SIG-M5 treated with dmso at 0.1 percent for 504 hours (cell line): ENCODE results near the gene NFIA.
A peak's percentile ranks its signal among the peaks of the same experiment; 100 is the strongest.
"Not testable (repeated sequence)": the region's sequence is repeated elsewhere in the genome, so short reads cannot be mapped to it uniquely, and the experiment has no call there.

ENCODE experiments used
- DNase-seq: peaks from one replicate; lab custom pipeline; 2025; ENCODE audit not compliant: unreplicated experiment; lab: John Stamatoyannopoulos, UW

The NFIA gene

DNA sequence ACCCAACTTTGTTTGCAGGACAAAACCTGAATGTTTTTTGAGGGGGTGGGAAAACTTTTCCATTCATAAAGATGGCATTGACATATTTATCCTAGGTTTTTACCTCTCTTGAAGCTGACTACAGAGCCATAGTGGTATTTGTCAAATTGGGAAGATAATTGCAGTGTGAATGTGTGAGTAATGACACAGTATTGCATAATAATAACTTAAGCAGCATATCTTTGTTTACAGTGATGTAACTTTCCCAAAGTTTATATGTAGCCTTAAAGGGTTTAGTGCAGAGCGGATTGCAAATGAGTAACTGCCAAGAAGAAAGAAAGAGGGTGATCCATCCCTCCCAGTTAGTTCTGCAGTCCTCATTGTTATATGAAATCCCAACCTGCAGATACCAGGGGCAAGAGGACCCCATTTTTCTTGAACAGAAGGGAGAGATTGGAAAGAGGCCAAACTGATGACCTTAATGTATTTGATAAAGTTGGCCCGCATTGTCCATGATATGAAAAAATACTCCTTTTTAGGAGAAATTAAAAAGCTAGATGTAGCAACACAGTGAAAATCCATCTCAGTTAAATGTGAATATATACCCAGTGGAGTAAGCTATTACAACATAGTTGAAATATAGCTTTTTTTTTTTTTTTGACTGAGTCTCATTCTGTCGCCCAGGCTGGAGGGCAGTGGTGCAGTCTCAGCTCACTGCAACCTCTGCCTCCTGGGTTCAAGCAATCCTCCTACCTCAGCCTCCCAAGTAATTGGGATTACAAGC is 23.7 kb upstream of the NFIA start:
- DNase-seq = peak; percentile 70

DNA sequence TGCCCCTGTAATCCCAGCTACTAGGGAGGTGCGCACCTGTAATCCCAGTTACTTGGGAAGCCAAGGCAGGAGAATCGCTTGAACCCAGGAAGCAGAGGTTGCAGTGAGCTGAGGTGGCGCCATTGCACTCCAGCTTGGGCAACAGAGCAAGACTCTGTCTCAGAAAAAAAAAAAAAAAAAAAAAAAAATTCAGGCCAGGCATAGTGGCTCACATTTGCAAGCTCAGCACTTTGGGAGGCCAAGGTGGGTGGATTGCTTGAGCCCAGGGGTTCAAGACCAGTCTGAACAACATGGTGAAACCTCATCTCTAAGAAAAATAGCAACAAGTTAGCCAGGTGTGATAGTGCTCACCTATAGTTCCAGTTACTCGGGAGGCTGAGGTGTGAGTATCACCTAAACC is 20.8 kb upstream of the NFIA start:
- DNase-seq = not testable (repeated sequence)

DNA sequence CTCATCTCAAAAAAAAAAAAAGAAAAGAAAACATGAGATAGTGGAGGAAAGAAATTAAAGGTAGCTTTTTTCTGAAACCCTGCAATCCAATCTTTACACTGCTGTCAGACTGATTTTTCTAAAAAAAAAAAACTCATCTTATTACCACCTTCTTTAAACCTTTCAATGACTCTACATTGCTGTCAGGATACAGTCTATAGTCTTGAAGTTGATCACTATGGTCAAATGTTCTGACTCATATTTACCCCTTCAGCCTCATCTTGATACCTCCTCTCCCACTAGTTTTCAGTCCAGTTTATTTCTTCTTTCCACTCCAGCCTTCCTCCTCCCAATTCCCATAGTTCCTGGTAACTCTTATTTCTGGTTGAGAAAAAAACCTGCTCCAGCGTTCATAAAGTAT is 17.7 kb upstream of the NFIA start:
- no peak for DNase-seq

DNA sequence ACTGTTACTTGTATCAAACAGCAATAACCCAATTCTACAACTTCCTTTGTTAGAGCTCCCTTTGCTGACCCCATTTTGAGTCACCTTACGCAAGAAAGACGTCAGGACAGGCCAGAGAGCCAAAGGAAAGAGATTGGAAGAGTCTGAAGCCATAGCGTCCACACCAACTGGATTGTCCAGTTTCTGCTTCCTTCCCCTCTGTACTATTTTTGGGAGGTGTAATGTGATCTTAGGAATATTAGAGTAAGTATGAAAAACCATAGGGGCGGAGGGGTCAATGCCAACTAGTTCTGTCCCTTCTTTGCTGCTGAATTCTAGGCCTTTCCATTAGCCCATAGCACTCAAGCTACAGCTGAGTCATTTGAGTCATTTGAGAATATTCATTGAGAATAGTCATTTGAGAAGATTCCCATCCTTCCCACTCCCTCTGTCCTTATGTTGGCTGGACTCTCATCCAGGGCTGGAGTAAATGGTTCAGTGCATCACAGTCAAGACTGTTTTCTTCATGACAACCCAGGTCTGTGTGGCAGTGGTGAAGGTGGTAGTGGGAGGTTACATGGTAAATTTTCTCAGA is 14.8 kb upstream of the NFIA start:
- no peak for DNase-seq

DNA sequence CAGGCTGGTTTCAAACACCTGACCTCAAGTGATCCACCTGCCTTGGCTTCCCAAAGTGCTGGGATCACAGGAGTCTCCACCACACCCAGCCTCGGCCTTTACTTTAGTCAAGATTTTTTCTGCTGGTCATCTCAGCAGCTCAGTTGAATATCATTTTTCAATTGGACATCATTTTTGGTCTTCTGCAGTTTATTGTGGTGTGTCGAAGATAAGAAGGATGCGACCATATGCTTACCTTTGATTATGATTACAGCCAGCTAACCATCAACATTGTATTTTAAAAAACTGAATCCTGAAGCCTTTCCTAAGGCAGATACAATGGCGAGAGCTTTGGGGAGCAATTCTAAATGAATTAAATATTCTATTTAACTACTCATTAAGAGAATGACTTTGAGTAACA is 12.3 kb upstream of the NFIA start:
- DNase-seq = no peak

DNA sequence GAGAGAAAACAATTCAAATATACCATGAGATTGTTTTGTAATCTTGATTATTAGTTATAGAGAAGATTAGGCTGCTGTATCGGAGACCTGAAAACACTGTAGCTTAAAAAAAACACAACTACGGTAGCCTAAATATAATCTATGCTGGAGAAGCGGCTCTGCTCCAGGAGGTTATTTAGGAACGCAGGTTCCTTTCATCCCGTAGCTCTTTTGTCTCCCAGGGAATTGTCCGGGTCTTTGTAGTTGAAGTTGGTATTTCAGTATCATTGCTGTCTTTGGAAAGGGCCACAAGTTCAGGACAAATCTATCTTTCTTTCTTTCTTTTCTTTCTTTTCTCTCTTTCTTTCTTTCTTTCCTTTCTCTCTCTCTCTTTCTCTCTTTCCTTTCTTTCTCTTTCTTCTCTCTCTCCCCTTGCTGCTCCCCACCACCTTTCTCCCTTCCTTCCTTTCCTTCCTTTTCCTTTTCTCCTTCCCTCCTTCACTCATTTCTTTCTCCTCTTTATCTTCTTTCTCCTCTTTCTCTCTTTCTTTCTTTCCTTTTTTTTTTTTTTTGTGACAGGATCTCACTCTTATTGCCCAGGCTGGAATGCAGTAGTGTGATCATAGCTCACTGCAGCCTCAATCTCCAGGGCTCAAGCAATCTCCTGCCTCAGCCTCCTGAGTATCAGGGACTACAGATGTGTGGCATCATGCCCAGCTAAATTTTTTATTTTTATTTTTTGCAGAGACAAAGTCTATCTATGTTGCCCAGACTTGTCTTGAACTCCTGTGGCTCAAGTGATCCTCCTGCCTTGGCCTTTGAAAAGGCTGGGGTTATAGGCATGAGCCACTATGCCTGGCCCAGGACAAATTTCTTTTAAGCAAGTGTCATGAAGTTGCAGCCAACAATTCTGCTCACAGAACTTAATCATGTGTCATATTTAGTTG is 10.9 kb upstream of the NFIA start:
- no peak for DNase-seq

DNA sequence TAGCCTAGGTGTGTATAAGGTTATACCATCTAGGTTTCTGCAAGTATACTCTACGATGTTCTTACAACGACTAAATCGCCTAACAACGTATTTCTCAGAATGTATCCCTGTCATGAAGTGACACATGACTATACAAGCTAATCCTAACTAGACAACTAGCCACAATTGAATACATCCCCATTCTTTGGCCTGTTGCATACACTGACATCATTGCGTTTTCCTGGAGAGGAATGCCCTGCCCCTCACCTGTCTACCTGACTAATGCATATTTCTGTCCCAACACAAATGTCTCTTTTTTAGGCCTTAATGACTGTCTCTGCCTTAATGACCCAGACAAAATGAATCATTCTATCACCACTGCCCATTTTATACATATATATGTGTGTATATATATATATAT is 8.5 kb upstream of the NFIA start:
- DNase-seq = no peak

DNA sequence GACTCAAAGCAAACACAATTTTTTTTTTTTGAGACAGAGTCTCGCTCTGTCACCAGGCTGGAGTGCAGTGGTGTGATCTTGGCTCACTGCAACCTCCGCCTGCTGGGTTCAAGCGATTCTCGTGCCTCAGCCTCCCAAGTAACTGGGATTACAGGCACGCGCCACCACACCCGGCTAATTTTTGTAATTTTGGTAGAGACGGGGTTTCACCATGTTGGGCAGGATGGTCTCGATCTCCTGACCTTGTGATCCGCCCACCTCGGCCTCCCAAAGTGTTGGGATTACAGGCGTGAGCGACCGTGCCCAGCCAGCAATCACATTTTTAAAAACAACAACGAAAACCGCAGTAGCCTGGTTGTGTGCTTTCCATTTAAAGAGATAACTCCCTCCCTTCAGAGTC is 6.5 kb upstream of the NFIA start:
- DNase-seq = not testable (repeated sequence)

DNA sequence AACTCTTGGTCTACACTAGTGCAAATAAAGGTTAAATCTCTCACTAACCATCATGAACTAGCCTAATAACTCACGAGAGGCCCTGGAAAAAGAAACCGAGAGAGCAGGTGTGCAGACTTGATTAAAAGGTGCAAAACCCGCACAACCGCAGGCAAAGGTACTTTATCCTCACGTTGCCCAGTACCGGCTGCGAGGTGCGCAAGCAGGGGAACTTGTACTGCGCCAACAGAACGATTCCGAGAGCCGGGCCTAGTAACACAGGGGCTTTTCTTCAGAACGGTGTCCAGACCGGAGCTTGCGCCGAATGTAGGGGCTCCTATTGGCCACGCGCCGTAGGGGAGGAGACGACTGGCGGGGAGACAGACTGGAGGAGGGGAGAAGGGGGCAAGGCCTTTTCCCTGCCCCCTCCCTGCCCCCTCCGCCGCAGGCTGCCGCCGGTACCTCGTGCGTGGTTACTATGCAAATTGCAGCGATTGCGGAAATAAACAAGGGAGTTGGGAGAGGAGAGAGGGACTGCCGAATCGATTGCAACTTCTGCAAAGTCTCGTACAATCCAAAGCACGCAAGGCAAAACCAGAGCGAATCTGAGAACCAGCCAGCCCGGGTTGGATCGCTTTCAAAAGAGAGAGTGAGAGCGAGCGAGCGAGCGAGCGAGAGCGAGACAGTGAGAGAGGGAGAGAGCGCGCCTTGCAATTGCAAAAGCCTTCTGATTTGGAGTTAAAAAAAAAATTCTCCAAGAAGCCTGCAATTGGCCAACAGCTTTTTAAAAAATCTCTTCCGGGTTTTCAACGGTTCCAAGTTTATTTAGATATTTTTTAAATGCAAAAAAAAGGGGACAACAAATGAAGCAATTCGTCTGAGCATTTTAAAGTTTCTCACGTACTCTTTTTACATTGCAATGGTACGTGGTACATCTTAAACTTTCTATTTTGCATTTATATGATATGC is 5.4 kb upstream of the NFIA start:
- DNase-seq = peak; percentile 68

DNA sequence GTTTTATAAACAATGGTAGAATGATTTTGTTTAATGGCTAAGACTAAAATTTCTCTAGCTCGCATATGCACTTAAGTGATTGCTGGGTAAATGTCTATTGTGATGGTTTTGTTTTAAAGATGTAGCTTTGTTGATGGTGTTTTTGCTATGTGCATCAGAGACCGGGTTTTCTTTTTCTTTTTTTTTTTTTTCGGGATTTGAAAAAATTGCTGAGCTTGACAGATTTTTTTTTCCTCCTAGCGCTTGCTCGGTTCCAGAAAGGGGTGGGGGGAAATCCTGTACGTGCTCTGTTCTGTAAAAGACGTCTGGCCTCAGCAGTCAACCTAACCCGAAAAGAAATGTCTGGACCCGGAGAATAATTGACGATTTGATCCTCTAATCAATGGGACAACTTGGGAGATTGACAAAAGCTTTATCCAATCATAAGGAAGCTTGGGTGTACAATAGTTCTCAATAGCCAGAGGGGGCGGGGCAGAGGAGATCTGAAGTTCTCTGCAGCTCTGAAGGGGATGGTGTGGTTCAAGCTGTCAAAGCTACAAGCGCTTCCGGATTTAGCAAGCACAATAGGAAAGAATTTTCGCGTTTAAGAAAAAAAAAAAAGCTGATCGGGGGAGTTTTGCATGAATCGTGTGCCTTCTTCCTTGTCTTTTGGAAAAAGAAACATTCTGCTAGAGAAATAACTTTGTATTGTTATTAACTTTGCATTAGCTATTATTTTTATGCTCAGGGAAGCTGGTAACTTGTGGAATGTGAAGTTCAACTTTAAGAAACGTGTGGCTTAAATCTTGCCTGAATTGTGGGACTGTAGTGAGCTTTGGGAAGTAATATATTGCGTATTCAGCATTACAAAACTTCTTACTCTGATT is 4.5 kb upstream of the NFIA start:
- DNase-seq = peak; percentile 98

DNA sequence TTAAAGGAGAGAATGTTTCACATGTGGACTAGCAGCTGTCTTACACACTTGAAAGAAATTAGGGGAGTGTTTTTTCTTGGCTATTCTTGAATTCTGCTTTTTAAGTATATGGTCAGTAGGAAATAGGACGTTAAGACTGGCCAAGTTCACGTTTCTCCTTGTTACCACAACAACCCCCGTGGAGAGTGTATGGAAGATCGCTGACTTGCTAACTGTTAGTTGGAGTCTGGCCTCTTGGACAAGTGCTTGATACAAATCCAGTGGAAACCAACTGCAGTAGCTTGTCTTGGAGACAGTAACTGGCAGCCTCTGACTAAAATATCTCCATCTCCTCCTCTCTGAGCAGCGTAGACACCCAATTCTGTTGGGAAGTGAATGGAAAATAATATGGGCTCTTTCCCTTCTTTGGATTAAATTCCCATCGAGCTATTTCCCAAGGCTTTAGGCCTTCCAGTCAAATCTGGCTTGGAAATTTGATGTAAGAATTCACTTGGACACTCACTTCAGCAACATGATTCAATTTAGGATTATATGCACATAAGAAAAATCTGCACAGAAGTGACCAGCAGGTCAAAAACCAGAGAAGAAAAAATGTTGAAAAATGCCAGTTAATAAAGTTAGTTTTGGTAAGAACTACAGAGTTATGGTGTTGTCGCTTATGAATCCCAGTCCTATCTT is 3.6 kb upstream of the NFIA start:
- DNase-seq = no peak

DNA sequence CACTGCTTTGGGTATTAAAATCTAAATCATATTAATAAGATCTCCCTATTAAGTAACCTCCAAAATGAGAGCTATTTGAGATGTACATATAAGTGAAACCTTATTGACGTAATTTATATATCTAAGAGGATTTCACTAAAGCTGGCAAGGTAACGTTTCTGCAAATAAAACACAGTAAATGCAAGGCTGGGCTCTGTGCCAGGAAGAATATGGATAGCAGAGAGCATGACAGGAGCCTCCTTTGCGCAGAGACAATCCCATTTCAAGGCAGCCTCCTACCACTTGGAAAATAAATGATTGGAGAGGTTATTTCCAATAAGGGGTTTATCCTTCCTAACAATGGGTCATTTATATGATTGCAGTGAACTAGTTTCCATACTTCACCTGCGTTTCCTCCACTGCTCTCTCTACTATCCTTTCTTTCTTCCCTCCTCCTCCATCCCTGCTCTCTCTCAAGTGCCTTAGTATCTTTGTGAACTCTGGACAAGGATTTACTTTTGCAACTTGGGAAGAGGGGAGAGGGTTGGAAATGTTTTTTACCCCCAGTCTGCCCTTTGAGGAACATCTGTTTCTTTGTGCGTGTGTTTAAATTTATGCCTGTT is 3.0 kb upstream of the NFIA start:
- no peak for DNase-seq

DNA sequence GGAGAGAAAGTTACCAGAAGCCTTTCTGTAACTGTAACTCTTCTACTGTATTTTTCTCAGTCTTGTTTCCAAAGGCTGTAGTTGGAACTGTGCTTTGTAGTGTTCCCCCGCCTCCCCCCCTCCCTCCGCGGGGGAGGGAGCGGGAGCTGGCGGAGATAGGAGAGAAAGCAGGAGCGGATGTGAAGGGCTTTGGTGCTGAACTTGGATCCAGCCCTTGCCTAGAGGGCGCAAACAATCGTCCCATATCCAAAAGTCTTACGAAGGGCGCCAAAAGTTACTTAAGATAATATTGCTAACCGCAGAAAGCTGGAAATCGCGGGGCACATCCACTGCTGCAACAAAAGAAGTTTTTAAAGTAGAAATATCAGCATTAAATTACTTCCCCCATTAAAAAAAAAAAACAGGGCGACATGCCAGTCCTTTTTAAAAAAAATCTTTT is 2.4 kb upstream of the NFIA start:
- peak; percentile 46 for DNase-seq

DNA sequence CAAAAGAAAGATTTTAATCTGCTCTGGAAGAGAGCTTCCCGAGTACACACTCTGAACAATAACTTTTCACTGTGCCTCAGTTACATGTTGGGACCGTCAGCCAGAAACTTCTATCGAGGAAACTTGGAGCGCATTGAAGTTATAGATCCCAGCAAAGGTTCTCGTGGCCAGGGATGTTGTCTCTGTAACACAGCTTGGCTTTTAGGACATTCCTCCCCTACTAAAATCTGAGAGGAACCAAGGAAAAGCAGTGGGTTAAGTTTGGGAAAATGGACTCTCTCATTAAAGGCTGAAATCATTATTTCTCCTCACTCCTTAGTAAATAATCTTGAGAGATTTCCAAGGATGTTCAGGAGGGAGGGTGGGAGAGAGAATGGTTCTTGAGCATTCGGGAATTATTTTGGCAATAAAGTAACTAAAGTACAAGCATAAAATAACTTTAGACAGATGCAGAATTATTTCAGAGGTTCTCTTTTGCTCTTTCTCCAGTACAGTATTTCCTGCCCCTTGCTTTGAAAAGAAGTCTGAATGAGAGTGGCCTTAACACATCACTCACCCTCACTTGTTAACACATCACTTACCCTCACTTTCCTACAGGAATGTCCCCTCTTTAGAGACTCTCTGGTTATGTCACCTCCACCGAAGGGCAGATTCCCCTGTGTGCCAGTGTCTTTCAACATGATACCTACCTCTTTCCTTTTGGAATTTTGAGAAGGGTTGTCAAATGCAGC is 1.8 kb upstream of the NFIA start:
- DNase-seq = no peak

DNA sequence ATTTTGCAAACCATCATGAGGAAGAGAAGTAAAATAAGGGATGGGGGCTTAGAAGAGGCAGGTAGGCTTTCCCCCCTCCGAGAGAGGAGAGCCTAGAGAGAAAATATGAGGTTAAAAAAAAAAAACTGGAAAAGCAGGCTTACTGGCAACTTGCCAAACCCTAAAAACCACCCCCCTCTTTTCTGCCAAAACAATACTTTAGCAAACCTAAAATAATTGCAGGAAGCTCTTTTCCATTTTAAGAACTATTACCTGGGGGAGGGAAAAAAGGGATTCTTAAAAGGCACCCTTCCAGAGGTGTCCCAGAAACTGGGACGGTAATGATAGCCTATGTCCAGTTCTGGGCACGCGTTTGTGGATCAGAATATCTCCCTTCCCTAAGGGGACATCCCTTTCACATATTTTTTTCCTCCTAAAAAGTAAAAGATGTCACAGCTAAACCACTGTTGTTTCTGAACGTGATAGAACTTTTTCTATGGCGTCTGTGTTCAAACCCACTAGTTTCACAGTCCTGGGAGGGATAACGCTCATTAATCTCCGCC is 1.1 kb upstream of the NFIA start:
- DNase-seq = no peak

DNA sequence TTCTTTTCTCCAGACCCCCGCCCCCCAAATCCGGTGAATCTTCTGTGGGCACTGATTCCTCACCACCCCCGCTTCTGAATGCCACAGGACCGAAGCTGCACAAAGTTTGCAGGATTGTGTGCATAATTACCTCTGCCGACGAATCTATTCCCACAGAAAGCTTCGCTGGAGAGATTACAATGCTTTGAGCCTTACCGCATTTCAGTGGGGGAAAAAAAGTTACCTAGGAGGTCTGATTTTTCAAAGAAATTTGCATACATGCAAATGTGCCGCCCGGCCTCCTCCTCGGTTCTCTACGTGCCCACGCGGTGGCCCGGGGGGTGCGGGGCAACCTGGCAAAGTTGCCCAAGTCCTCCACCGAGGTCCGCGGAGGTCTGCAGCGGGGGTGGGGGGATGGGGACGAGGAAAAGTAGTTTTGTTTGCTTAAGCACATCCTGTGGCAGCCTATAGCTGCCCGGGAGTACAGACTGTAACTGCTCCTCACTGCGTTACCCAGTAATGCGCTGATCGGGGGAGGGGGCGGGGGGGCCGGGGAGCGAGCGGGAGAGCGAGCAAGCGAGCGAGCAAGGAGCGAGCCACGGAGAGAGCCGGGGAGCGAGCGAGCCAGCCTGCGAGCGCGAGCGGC is 563 bp upstream of the NFIA start:
- no peak for DNase-seq

DNA sequence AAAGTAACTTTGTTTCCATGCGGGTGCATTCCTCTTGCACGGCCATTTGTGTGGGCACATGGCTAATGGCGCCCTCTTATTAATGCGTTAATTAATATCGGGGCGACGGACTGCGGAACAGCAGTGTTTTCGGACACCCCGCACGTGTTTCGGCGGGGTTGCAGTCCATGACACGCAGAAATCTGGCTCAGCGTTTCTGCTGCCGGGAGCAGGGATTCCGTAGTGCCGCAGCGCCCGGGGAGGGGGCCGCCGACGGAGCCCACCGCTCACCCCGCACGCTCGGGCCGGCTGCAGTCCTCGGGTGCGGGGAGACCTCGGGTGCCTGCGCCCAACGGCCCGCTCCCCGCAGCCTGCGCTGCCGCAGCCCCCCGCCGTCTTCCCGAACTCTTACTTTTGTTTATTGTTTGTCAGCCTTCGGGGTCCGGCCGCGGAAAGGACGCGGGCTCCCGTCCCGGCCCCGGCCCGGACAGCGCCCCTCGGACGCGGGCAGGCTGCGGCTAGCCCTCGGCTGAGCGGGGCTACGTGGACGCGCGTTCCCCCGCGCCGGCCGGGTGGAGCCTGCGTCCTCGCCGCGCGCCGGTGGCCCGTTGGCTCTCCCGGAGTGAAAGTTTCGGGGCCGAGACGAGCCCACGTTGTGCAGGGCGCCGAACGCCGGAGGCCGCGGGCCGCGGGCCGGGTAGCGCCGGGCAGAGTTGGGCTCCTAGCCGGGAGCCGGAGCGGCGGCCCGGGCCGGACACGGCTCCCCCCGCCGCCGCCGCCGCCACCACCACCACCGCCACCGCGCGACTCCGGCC is 849 bp downstream of the NFIA start:
- DNase-seq = no peak
